Colonic mucosa (tissue), 4 donors: Measurements from ENCODE around the gene PEG3. TPM values are rescaled to one million over a fixed set of nuclear protein-coding genes. Genes with fewer than 3 reads are reported as not detected.

Source experiments
- DNase-seq: peaks from one replicate; pipeline ENCODE4 v3.0.0-alpha.2; 2020
- H3K27ac ChIP-seq: fragments of 200-600 bp; one replicate; pipeline ENCODE4 v1.8.0; 2021
- H3K27me3 ChIP-seq: fragments of 200-600 bp; one replicate; pipeline ENCODE4 v1.8.0; 2021
- H3K36me3 ChIP-seq: fragments of 200-600 bp; one replicate; pipeline ENCODE4 v1.8.0; 2021
- H3K4me1 ChIP-seq: fragments of 200-600 bp; one replicate; pipeline ENCODE4 v1.8.0; 2021; ENCODE audit warnings: mild to moderate bottlenecking
- H3K4me3 ChIP-seq: fragments of 200-600 bp; one replicate; pipeline ENCODE4 v1.8.0; 2021
- H3K9ac ChIP-seq, 2 donors: one replicate each; pipeline ENCODE4 v1.7.0; 2013; ENCODE audit warnings: control low read depth in 2 of 2, low read depth in 2 of 2, low read length in 2 of 2
- H3K9me3 ChIP-seq: fragments of 200-600 bp; one replicate; pipeline ENCODE4 v1.8.0; 2021
- intact Hi-C: fragments of 100-400 bp; cut with DNase I; formaldehyde crosslinking; loops from one replicate; pipeline ENCODE4 v1.14.1; 2022
- total RNA-seq, 2 donors: library from RNA; stranded (reverse); fragmentation: NEBNext Ultra II Directional in 1 of 2; extraction: Animal tissue kit (Norgen Biotek cat#: 25700) in 1 of 2; gene quantifications; one replicate each; pipeline ENCODE4 v1.2.1, GENCODE V29; 2021
- TF ChIP-seq, protein P1 (sequence below): fragments of 200-600 bp; IDR thresholded peaks from one replicate; pipeline ENCODE4 v1.8.0; 2022; ENCODE audit warnings: antibody characterized with exemption, mild to moderate bottlenecking
- donor health status: healthy.
- donor health status: DM: no; HTN: no; CAD: no.
- donor health status: DM: no; HTN: no; CAD: no.

The PEG3 gene
- total RNA-seq, 2 donors from 2014 or later: 1.4 to 2.8 TPM

GRCh38 chr19:56875717-56876116 is 35.2 kb upstream of the PEG3 start:
- H3K36me3 ChIP-seq: no peaks in the 10 kb centered on the region
- no peak overlapping the region for H3K27ac ChIP-seq
- TF ChIP-seq, protein P1, sequence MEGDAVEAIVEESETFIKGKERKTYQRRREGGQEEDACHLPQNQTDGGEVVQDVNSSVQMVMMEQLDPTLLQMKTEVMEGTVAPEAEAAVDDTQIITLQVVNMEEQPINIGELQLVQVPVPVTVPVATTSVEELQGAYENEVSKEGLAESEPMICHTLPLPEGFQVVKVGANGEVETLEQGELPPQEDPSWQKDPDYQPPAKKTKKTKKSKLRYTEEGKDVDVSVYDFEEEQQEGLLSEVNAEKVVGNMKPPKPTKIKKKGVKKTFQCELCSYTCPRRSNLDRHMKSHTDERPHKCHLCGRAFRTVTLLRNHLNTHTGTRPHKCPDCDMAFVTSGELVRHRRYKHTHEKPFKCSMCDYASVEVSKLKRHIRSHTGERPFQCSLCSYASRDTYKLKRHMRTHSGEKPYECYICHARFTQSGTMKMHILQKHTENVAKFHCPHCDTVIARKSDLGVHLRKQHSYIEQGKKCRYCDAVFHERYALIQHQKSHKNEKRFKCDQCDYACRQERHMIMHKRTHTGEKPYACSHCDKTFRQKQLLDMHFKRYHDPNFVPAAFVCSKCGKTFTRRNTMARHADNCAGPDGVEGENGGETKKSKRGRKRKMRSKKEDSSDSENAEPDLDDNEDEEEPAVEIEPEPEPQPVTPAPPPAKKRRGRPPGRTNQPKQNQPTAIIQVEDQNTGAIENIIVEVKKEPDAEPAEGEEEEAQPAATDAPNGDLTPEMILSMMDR: no peak
- no peaks in the 10 kb centered on the region for H3K9me3 ChIP-seq
- H3K4me1 ChIP-seq: no peaks in the 10 kb centered on the region
- no peak overlapping the region for H3K9ac ChIP-seq
- DNase-seq: no peak
- H3K4me3 ChIP-seq: no peak overlapping the region
- no peaks in the 10 kb centered on the region for H3K27me3 ChIP-seq
- intact Hi-C loops: no loop called here

GRCh38 chr19:56874530-56874929 is 34.0 kb upstream of the PEG3 start:
- no peaks in the 10 kb centered on the region for H3K4me1 ChIP-seq
- H3K4me3 ChIP-seq: no peak overlapping the region
- no peaks in the 10 kb centered on the region for H3K36me3 ChIP-seq
- intact Hi-C loops: no loop called here
- no peak overlapping the region for H3K9ac ChIP-seq
- H3K9me3 ChIP-seq: no peaks in the 10 kb centered on the region
- no peak overlapping the region for H3K27ac ChIP-seq
- no peak for DNase-seq
- H3K27me3 ChIP-seq: no peaks in the 10 kb centered on the region
- TF ChIP-seq, protein P1: no peak

- Histone ChIP-seq H3K27ac (no peak overlapping the region), H3K4me3 (no peak overlapping the region), H3K9me3 (no peaks in the 10 kb centered on the region), H3K27me3 (no peaks in the 10 kb centered on the region), H3K9ac (no peak overlapping the region), H3K36me3 (no peaks in the 10 kb centered on the region), H3K4me1 (no peaks in the 10 kb centered on the region)
- TF ChIP-seq, protein P1: no peak
- intact Hi-C loops: no loop called here
- no peak for DNase-seq
Observed at GRCh38 chr19:56873493-56873892, 33.0 kb upstream of the PEG3 start.

GRCh38 chr19:56869886-56870285 is 29.4 kb upstream of the PEG3 start:
- DNase-seq: no peak
- intact Hi-C loops: no loop called here
- Histone ChIP-seq H3K27me3 (no peaks in the 10 kb centered on the region), H3K4me3 (no peak overlapping the region), H3K36me3 (no peaks in the 10 kb centered on the region), H3K9ac (no peak overlapping the region), H3K27ac (no peak overlapping the region), H3K9me3 (no peaks in the 10 kb centered on the region), H3K4me1 (no peaks in the 10 kb centered on the region)
- TF ChIP-seq, protein P1: no peak

GRCh38 chr19:56868446-56868845 is 27.9 kb upstream of the PEG3 start:
- H3K36me3 ChIP-seq: no peaks in the 10 kb centered on the region
- no peak overlapping the region for H3K4me3 ChIP-seq
- no peaks in the 10 kb centered on the region for H3K27me3 ChIP-seq
- intact Hi-C loops: no loop called here
- H3K9me3 ChIP-seq: no peaks in the 10 kb centered on the region
- DNase-seq: no peak
- TF ChIP-seq, protein P1: no peak
- no peak overlapping the region for H3K9ac ChIP-seq
- H3K27ac ChIP-seq: no peak overlapping the region
- H3K4me1 ChIP-seq: no peaks in the 10 kb centered on the region

DNA sequence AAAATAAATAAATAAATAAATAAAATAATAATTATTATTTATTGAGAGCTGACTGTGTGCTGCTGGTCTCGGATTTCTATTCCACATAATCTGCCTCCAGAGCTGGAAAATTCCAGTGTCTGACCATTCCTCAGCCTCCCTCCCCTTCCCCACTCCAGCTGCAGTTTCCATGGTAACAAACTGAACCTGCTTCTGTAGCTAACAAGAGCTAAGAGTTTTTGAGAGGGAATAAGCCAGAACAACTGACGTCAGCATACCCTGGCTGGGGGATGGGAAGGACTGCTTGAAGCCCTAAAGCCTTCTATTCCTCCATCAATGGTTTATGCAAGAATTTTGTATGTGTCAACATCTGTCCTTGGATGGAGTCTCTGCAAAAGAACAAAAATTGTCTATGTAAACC is 26.0 kb upstream of the PEG3 start:
- DNase-seq: no peak
- Histone ChIP-seq H3K4me1 (no peaks in the 10 kb centered on the region), H3K36me3 (no peaks in the 10 kb centered on the region), H3K27me3 (no peaks in the 10 kb centered on the region), H3K9me3 (no peaks in the 10 kb centered on the region), H3K4me3 (no peak overlapping the region), H3K9ac (no peak overlapping the region), H3K27ac (no peak overlapping the region)
- intact Hi-C loops: no loop called here
- TF ChIP-seq, protein P1: no peak
